ENCODE measurements around the gene RAB10. TPM values are rescaled to one million over a fixed set of nuclear protein-coding genes. Genes with fewer than 3 reads are reported as not detected.
A peak's percentile ranks its signal among the peaks of the same experiment; 100 is the strongest.

Gene RAB10
- total and polyA plus RNA-seq, 2 of the 13 experiments (the other 11 are each of a cell fraction or from before 2014, with no cell fraction given): 48.2 to 120 TPM

DNA sequence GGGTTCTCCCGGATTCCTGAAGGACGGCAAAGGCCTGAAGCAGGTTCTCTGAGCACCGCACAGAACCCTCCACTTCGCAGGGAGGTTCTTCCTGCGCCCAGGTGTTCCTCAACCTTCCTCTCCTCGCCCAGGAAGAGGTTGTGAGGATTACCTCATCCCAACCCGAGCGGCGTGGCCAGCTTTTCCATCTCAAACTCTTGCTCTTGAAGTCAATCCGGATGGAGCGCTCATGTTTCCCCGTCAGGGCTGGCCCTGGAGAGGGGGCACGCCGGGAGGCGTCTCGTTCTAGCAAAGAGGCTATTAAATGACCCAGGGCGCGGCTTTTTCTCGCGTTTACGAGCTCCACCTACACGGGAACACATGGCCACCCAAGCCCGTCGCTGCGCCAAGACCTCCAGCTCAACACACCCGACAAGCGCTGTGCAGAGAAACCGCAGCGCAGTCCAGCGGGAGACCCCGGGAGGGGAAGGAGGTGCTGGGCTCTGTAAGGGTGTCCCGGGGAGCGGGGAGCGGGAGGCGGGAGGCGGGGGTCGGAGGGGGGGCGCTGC is 540 bp upstream of the RAB10 start (continued):
- no peak for TF ChIP-seq CENPT (CRISPR knock-in tag; IDR thresholded peaks at IDR 0.05; ENCODE audit: low read depth)
- no peak for TF ChIP-seq ZNF557 (CRISPR knock-in tag; IDR thresholded peaks at IDR 0.05)

DNA sequence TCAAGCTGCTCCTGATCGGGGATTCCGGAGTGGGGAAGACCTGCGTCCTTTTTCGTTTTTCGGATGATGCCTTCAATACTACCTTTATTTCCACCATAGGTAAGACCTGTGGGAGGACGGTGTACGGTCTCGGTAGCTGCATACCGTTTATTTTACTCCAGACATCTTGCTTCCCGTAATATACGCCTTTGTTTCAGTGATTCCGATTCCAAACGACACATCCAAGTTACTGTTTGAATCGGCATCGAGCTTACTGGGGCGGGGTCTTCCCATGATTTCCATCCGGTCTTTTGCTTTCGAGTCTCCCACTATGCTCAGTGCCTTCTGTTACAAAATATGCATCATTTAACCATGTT is 731 bp downstream of the RAB10 start:
- H3K9me3 ChIP-seq (ENCODE audit: low read length): no peaks in the 10 kb centered on the region
- ChIA-PET POLR2A (interaction anchor here (0.6 to 2.5 kb wide), 16 partner anchors 8 to 311 kb away, joined by 3 to 23 read pairs (median 4); partner anchors contain the start of genes ASXL2, HADHA and HADHB), CTCF (ENCODE audit: low intra/inter-chr PET ratio, low total read pairs) (interaction anchor here (1.1 kb wide), 1 partner anchor 43 kb away, joined by 4 read pairs; no protein-coding TSS in a partner anchor)
- H3K4me2 ChIP-seq (ENCODE audit: low read depth, low read length): peak overlapping the region; percentile 90
- no peak for ATAC-seq
- H3K9ac ChIP-seq (ENCODE audit: insufficient read depth, low read depth, low read length): peak overlapping the region; percentile 94
- intact Hi-C loops (cut with micrococcal nuclease; ENCODE audit: unreplicated experiment) (no loop called here), in situ Hi-C loops (cut with HindIII; ENCODE audit: extremely low pct_ligation_motif_present, low pct_unique_long_range_greater_than_20kb) (no loop called here)
- H4K20me1 ChIP-seq (ENCODE audit: insufficient read depth, low read length): peaks cover 43% of the 10 kb centered on the region
- no peak for DNase-seq (ENCODE audit: low spot score)
- WGBS (ENCODE audit: low lambda C conversion rate): 2% methylated on average over 18 of the region's 18 CpGs
- BruUV-seq (replicated peaks): no TSS peak
- peak overlapping the region; percentile 82 to 94 (median 91) for H3K4me3 ChIP-seq (replicated peaks in 1 of 3; ENCODE audit: insufficient read depth in 1 of 3, low read depth in 2 of 3, low read length in 3 of 3)
- H3K4me1 ChIP-seq (ENCODE audit: insufficient read depth, low read length): peaks cover 41% of the 10 kb centered on the region
- no peak overlapping the region for H2AFZ ChIP-seq (ENCODE audit: low read length)
- FAIRE-seq: no peak
- peaks cover 0 to 5% of the 10 kb centered on the region in 2 experiments; a peak in 1 of 5 replicates for H3K27me3 ChIP-seq (ENCODE audit: control insufficient read depth in 1 of 2, insufficient read depth in 2 of 2, low read length in 2 of 2)
- peaks cover 1 to 14% of the 10 kb centered on the region in 2 experiments; a peak in 3 of 5 replicates for H3K36me3 ChIP-seq (replicated peaks in 1 of 2; ENCODE audit: control insufficient read depth in 1 of 2, insufficient read depth in 2 of 2, low read length in 2 of 2)
- H3K79me2 ChIP-seq (ENCODE audit: insufficient read depth, low read length): peaks cover 59% of the 10 kb centered on the region
- H3K27ac ChIP-seq (ENCODE audit: extremely low read length, insufficient read depth, low read length): peak overlapping the region; percentile 85
- TF ChIP-seq GATA4 (IDR thresholded peaks at IDR 0.05; ENCODE audit: borderline replicate concordance, low read depth) (no peak), PRMT3 (CRISPR knock-in tag; IDR thresholded peaks at IDR 0.05; ENCODE audit: borderline replicate concordance, low read depth) (peak; percentile 80; the same call in 1 of the 2 replicates), ELF4 (CRISPR knock-in tag; IDR thresholded peaks at IDR 0.05; ENCODE audit: borderline replicate concordance) (peak; percentile 81; the same call in 1 of the 2 replicates), GABPA (IDR thresholded peaks at IDR 0.05; ENCODE audit: low read depth, low read length) (no peak), GABPA (CRISPR knock-in tag; IDR thresholded peaks at IDR 0.05; ENCODE audit: low read depth) (0 out of 2 replicates have a peak, but pooled peaks have one; percentile 4), KDM5A (IDR thresholded peaks at IDR 0.05; ENCODE audit: borderline replicate concordance, low read length) (peak; percentile 34; the same call in 1 of the 2 replicates), ZNF546 (CRISPR knock-in tag; conservative IDR thresholded peaks at IDR 0.05) (0 out of 2 replicates have a peak, but pooled peaks have one; percentile 16), ZNF713 (CRISPR knock-in tag; IDR thresholded peaks at IDR 0.05) (0 out of 2 replicates have a peak, but pooled peaks have one; percentile 13), ZNF724P (CRISPR knock-in tag; IDR thresholded peaks at IDR 0.05; ENCODE audit: borderline replicate concordance) (no peak), ZMAT3 (CRISPR knock-in tag; conservative IDR thresholded peaks at IDR 0.05) (peak; percentile 5; the same call in 1 of the 2 replicates), ZNF180 (CRISPR knock-in tag; IDR thresholded peaks at IDR 0.05; ENCODE audit: borderline replicate concordance, low read depth) (0 out of 2 replicates have a peak, but pooled peaks have one; percentile 10)
- TF ChIP-seq, protein P1, sequence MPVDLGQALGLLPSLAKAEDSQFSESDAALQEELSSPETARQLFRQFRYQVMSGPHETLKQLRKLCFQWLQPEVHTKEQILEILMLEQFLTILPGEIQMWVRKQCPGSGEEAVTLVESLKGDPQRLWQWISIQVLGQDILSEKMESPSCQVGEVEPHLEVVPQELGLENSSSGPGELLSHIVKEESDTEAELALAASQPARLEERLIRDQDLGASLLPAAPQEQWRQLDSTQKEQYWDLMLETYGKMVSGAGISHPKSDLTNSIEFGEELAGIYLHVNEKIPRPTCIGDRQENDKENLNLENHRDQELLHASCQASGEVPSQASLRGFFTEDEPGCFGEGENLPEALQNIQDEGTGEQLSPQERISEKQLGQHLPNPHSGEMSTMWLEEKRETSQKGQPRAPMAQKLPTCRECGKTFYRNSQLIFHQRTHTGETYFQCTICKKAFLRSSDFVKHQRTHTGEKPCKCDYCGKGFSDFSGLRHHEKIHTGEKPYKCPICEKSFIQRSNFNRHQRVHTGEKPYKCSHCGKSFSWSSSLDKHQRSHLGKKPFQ (CRISPR knock-in tag; IDR thresholded peaks at IDR 0.05; ENCODE audit: insufficient replicate concordance): peak; percentile 7
- TF ChIP-seq, protein P2, sequence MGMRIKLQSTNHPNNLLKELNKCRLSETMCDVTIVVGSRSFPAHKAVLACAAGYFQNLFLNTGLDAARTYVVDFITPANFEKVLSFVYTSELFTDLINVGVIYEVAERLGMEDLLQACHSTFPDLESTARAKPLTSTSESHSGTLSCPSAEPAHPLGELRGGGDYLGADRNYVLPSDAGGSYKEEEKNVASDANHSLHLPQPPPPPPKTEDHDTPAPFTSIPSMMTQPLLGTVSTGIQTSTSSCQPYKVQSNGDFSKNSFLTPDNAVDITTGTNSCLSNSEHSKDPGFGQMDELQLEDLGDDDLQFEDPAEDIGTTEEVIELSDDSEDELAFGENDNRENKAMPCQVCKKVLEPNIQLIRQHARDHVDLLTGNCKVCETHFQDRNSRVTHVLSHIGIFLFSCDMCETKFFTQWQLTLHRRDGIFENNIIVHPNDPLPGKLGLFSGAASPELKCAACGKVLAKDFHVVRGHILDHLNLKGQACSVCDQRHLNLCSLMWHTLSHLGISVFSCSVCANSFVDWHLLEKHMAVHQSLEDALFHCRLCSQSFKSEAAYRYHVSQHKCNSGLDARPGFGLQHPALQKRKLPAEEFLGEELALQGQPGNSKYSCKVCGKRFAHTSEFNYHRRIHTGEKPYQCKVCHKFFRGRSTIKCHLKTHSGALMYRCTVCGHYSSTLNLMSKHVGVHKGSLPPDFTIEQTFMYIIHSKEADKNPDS (CRISPR knock-in tag; IDR thresholded peaks at IDR 0.05): no peak
- TF ChIP-seq, protein P3, sequence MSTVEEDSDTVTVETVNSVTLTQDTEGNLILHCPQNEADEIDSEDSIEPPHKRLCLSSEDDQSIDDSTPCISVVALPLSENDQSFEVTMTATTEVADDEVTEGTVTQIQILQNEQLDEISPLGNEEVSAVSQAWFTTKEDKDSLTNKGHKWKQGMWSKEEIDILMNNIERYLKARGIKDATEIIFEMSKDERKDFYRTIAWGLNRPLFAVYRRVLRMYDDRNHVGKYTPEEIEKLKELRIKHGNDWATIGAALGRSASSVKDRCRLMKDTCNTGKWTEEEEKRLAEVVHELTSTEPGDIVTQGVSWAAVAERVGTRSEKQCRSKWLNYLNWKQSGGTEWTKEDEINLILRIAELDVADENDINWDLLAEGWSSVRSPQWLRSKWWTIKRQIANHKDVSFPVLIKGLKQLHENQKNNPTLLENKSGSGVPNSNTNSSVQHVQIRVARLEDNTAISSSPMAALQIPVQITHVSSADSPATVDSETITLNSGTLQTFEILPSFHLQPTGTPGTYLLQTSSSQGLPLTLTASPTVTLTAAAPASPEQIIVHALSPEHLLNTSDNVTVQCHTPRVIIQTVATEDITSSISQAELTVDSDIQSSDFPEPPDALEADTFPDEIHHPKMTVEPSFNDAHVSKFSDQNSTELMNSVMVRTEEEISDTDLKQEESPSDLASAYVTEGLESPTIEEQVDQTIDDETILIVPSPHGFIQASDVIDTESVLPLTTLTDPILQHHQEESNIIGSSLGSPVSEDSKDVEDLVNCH (CRISPR knock-in tag; IDR thresholded peaks at IDR 0.05): 0 out of 2 replicates have a peak, but pooled peaks have one; percentile 28

Measured in HepG2 (cell line).